NCI-H1092 (cell line): ENCODE results near the gene DCTN1.

ENCODE experiments used
- DNase-seq: peaks from one replicate; lab custom pipeline; 2025; lab: John Stamatoyannopoulos, UW

Gene DCTN1

GRCh38 chr2:74413001-74413698 lies 33.0 kb upstream of the DCTN1 start:
- no peak for DNase-seq

GRCh38 chr2:74407682-74408081 lies 27.6 kb upstream of the DCTN1 start:
- no peak for DNase-seq

- no peak for DNase-seq
These were observed 25.9 kb upstream of the DCTN1 start for GRCh38 chr2:74406035-74406434.

- no peak for DNase-seq
These were observed 21.8 kb upstream of the DCTN1 start for GRCh38 chr2:74401891-74402290.

- DNase-seq = no peak
These were observed 19.7 kb upstream of the DCTN1 start for GRCh38 chr2:74399785-74400184.

DNA sequence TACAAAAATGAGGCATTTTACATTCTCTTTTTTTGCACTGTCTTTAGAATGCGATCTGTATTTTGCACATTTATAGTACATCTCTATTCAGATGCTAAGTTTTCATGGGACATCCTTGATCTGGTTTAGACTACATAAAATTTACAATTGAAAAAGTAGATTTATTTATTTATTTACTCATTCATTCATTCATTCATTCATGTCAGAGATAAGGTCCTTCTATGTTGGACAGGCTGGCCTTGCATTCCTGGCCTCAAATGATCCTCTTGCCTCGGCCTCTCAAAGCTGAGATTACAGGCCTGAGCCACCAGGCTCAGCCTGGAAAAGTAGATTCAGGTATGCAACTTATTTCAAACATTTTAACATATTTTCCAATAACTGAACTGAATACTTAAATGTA lies 16.0 kb upstream of the DCTN1 start:
- no peak for DNase-seq

DNA sequence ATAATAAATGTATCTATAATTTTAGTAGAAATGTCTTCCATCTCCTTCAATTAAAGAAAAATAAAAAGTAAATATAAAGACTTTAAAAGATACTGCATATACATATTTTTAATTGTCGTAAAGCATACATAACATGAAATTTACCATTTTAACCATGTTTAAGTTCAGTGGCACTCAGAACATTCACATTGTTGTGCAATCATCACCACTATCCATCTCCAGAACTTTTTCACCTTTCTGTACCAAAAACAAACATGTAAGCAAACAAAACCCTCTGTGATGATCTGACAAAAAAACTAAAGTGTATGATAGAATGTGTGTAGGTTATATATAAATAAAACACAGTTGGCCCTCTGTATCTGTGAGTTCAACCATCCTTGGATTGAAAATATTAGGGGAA lies 13.4 kb upstream of the DCTN1 start:
- DNase-seq = no peak

DNA sequence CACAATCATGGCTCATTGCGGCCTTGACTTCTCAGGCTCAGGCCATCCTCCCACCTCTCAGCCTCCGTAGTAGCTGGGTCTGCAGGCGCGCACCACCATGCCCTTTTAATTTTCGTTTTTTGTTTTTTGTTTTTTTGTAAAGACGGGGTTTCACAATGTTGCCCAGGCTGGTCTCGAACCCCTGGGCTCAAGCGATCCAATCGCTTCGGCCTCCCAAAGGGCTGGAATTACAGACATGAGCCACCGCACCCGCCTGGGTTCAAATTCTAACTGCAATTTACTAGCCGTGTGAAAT lies 12.3 kb upstream of the DCTN1 start:
- DNase-seq = no peak

DNA sequence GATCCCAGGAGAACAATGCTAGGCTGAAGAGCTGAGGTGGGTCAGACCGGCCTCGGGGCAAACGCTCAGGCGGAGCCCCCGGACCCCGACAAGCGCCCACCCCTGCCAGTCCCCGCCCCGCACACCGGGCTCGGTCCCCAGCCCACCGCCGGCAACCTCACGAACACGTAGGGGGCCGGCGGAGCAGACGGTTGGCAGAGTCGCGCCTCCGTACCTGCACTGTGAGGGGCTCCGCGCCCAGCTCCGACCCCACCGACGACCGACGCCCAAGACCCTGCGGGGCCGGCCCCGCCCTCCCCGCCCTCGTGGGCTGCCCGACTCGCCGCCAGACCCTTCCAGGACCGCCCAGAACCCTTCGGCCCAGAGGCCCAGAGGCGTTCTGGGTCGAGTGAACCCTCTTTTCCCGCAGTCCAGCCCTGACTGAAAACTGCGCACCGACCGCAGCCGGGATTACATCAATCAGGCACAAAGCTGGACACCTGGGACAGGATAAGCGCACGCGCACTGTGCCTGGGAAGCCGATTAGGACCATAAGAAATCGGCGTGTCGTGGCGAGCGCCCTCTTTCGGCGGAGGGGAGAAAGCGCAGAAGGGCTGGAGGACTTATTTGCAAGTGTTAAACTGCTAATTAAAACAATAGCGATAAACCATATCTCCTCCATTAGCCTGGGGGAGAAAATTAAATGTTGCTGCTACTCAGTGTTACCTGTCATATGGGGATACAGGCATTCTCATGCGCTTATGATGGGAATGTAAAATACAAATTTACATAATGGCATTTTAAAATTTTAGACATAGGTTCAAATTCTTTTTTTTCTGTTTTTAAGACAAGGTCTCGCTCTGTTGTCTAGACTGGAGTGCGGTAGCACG lies 11.7 kb upstream of the DCTN1 start:
- peak; percentile 76 for DNase-seq

GRCh38 chr2:74391209-74391579 lies 11.1 kb upstream of the DCTN1 start:
- no peak for DNase-seq

- no peak for DNase-seq
These were observed 10.5 kb upstream of the DCTN1 start for GRCh38 chr2:74390606-74391005.

DNA sequence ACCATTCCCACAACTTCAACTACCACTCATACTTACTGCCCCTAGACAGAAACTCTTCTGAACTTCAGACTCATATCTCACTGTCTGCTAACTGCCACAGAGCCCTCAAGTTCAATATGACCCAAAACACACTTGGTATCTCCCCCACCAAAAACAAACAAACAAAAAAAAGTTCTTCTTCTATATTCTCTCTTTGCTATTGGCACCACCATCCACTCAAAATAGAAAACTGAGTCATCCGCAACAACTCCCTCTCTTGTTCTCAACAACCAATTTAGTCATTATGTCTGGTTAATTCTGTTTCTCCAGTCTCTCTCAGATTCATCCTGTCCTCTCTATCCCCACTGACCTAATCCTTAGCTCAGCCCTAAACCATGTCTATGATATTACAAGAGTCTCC lies 7.2 kb upstream of the DCTN1 start:
- no peak for DNase-seq

GRCh38 chr2:74385396-74385795 lies 5.3 kb upstream of the DCTN1 start:
- DNase-seq = no peak

GRCh38 chr2:74384051-74384450 lies 3.9 kb upstream of the DCTN1 start:
- no peak for DNase-seq

DNA sequence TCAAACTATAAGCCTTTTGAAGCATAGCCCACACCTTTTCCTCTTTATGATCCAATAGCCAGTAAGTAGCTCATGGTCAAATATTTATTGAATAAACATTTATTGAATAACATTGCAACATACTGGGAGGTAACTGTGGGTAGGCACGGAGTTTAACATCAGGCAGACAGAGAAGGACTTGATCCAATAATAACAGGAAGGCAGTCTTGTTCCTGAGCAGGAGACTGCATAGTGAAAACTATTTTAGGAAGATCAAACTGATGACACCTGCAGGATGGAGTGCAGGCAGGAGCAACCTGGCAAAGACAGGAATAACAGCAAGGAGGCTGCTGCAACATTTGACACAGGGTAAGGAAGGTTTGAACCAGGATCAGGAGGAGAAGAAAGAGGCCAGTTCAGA lies 3.1 kb upstream of the DCTN1 start:
- no peak for DNase-seq

DNA sequence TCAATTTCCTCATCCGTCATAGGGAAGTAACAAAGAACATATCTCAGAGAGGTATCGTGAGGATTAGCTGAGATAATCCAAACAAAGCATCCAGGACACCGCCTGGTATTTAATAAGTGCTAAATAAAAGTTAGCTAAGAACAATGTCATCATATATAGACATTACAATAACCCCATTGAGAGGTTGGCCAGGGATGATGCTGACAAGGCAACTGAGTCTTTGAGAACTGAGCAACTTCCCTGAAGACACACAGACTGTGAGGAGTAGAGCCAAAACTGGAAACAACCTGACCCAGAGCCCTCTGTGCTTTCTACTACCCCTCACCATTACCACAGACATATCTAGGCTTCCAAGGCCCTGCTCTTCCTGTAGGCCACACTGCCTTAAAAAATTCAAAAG lies 1.6 kb upstream of the DCTN1 start:
- no peak for DNase-seq

- DNase-seq = no peak
These were observed 2.1 kb downstream of the DCTN1 start for GRCh38 chr2:74378007-74378406.

GRCh38 chr2:74375838-74376237 lies 4.3 kb downstream of the DCTN1 start:
- no peak for DNase-seq

DNA sequence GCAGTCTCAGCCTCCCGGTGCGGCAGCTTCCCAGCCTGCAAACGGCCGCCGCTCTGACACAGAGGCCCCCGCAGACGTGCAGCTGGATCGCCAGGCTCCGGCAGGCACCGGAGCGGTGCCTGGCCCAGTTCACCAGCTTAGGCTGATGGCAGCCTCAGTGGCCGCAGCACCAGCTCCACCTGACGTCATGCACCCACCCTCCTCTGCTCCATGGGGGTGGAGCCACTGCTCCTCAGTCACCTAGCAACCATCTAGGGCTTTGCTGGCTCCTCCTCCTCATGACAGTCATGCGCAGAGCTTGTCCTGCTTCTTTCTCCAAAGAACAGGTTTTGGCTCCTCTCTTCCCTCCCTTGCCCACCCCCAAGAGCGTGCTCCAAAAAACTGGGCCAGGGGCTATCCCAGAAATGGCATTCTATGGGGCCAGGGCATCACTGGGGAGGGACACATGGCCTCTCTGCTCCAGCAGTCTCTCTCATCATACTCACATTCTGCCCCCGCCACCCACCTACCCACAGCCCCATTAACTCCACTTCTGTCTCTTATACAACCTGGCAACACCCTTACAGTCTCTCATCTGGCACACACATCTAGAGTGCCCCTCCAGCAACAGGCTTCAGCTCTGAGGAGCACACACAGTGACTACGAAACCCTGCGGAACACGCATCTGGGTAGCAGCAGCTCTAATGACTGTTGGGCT lies 5.5 kb downstream of the DCTN1 start:
- peak; percentile 83 for DNase-seq

- DNase-seq = no peak
These were observed 6.1 kb downstream of the DCTN1 start for GRCh38 chr2:74373985-74374384.

- no peak for DNase-seq
These were observed 6.9 kb downstream of the DCTN1 start for GRCh38 chr2:74373221-74373676.

- DNase-seq = no peak
These were observed 7.4 kb downstream of the DCTN1 start for GRCh38 chr2:74372674-74373073.

DNA sequence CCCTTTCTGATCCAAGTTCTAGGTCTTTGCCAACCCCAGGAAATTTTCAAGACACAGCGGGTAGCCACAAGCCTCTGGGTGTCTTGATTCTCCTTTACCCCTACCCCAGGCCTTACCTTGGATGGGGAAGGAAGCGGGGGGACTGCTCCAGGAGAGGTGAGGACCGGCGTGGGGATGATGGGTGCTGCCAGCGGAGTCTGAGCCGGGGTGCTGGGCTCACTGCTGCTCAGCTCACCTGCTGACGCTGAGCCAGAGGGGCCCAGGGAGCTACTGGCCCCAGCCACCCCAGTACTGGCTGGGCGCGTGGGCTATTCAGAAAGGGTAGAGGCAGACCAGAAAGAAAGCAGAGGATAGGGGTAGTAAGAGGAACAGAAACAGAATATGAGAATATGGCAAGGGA lies 8.7 kb downstream of the DCTN1 start:
- DNase-seq = no peak
